DMS153 treated with DMSO at 0.1 percent for 48 hours (cell line): ENCODE measurements around the gene ANO6.
"Not testable (repeated sequence)": the region's sequence is repeated elsewhere in the genome, so short reads cannot be mapped to it uniquely, and the experiment has no call there.

Experiments
- DNase-seq: peaks from one replicate; lab custom pipeline; 2025; ENCODE audit not compliant: unreplicated experiment; lab: John Stamatoyannopoulos, UW

ANO6 gene

GRCh38 chr12:45309836-45310626 is 94.1 kb downstream of the ANO6 start:
- no peak for DNase-seq

- DNase-seq = no peak
These were observed 94.7 kb downstream of the ANO6 start for GRCh38 chr12:45310627-45310968.

GRCh38 chr12:45312012-45312411 is 96.1 kb downstream of the ANO6 start:
- no peak for DNase-seq

GRCh38 chr12:45314770-45315169 is 98.9 kb downstream of the ANO6 start:
- DNase-seq = no peak

- DNase-seq = no peak
These were observed 99.6 kb downstream of the ANO6 start for GRCh38 chr12:45315462-45315861.

GRCh38 chr12:45317261-45317660 is 101.4 kb downstream of the ANO6 start:
- not testable (repeated sequence) for DNase-seq

GRCh38 chr12:45322810-45323209 is 106.9 kb downstream of the ANO6 start:
- no peak for DNase-seq

GRCh38 chr12:45324391-45324790 is 108.5 kb downstream of the ANO6 start:
- DNase-seq = no peak

- no peak for DNase-seq
These were observed 110.6 kb downstream of the ANO6 start for GRCh38 chr12:45326358-45326975.

GRCh38 chr12:45327823-45328383 is 112.0 kb downstream of the ANO6 start:
- DNase-seq = no peak

- DNase-seq = no peak
These were observed 113.3 kb downstream of the ANO6 start for GRCh38 chr12:45329238-45329637.

GRCh38 chr12:45329702-45330101 is 113.8 kb downstream of the ANO6 start:
- no peak for DNase-seq

GRCh38 chr12:45331552-45331951 is 115.7 kb downstream of the ANO6 start:
- DNase-seq = no peak

- no peak for DNase-seq
These were observed 118.5 kb downstream of the ANO6 start for GRCh38 chr12:45334396-45334795.

GRCh38 chr12:45336331-45336730 is 120.4 kb downstream of the ANO6 start:
- DNase-seq = no peak

GRCh38 chr12:45336762-45337596 is 121.1 kb downstream of the ANO6 start:
- DNase-seq = no peak

- no peak for DNase-seq
These were observed 121.9 kb downstream of the ANO6 start for GRCh38 chr12:45337835-45338234.

GRCh38 chr12:45338272-45338671 is 122.4 kb downstream of the ANO6 start:
- no peak for DNase-seq

GRCh38 chr12:45339035-45339434 is 123.1 kb downstream of the ANO6 start:
- no peak for DNase-seq

GRCh38 chr12:45342171-45342570 is 126.3 kb downstream of the ANO6 start:
- no peak for DNase-seq

- no peak for DNase-seq
These were observed 127.0 kb downstream of the ANO6 start for GRCh38 chr12:45342848-45343247.
